ENCODE measurements around the gene HIPK3.

The HIPK3 gene

DNA sequence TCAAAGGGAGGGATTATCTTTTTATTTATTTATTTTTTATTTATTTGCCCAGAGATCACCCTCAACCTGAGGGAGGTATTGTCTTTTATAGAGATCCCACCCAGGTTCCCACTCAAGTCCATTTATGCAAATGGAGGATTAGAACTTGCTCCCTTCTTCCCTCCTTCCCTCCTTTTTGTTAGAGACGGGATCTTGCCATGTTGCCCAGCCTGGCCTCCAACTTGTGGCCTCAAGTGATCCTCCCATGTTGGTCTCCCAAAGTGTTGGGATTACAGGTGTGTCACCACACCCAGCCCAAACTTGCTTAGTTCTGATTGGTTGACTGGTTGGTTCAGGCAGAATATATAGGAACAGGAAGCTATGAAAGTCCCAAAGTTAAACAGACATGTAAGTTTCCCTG lies 51.9 kb downstream of the HIPK3 start:
- DNase-seq = no peak

DNA sequence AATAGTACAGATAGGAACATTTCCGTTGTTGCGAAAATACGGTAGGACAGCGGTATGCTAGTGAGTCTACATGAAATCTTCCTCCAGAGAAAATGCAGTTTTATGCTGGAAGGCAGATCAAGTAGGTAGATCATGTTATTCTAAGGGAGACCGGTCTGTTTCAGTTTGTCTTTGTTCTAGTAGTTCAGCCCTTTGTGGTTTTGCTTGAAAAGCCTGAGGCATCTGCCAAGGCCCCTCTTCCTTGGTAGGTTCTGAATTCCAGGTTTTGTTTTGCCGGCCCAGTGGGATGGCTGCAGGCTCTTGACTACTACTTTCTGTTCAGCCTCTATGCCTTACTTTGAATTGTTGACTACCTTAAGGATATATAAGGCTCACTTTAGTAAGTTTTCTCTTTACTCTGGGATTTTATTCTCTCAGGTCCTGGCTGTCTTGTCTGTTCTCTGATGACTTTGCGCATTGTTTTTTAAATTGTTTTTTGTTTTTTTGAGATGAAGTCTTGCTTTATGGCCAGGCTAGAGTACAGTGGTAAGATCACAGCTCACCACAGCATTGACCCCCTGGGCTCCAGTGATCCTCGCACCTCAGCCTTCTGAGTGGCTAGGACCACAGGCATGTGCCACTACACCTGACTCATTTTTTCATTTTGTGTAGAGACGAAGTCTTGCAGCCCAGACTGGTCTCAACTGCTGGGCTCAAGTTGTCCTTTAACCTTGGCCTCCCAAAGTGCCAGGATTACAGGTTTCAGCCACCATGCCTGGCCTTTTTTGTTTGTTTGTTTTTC lies 53.7 kb downstream of the HIPK3 start:
- no peak for DNase-seq

- no peak for DNase-seq
Observed at GRCh38 chr11:33311680-33312079, 54.5 kb downstream of the HIPK3 start.

- no peak for DNase-seq
Observed at GRCh38 chr11:33315822-33316221, 58.6 kb downstream of the HIPK3 start.

DNA sequence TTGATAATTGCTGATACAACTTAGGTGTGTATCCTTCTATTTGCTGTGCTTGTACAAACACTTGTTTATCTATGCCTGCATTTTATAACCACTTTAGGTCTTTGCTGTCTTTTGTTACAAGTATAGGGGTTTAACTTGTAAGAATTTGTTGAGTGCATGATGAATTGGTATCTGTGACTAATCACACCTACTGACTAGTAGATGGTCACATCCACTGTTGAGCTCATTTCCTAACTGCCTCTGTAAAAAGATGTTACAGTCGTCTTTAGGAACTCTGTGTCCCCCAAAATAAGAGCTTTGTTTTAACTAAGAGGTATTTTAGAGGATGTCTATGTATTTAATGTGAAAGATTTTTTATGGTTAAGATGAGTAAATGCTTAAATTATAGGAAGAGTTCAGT lies 60.5 kb downstream of the HIPK3 start:
- no peak for DNase-seq

DNA sequence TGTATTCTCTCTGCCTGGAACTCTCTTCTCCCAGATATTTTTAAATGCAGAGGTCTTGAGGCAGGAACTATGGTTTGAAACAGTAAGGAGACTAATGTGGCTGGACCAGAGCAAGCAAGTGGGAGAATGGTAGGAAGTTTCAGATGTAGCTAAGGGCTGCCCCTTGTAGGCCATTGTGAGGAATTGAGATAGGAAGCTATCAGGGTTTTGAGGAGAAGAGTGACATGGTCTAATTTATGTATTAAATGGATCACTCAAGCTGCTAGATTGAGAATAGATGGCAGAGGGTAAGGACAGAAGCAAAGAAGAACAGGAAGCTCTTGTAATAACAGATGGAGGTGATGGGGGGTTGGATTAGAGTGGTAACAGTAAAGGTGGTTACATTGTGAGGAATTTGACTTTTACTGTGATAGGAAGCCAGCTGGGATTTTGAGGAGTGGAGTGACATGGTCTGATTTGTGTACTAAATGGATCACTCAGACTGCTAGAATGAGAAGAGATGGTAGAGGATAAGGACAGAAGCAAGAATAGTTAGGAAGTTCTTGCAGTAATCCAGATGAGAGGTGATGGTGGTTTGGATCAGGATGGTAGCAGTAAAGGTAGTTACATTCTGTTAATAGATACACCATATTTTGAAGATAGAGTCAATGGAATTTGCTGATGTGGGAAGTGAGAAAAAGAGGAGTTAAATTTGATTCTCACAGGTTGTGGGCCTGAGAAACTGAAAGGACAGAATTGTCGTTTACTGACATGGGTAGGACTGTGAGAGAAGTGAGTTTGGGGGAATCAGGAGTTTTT lies 63.0 kb downstream of the HIPK3 start:
- no peak for DNase-seq

GRCh38 chr11:33320814-33321330 lies 63.7 kb downstream of the HIPK3 start:
- no peak for DNase-seq

DNA sequence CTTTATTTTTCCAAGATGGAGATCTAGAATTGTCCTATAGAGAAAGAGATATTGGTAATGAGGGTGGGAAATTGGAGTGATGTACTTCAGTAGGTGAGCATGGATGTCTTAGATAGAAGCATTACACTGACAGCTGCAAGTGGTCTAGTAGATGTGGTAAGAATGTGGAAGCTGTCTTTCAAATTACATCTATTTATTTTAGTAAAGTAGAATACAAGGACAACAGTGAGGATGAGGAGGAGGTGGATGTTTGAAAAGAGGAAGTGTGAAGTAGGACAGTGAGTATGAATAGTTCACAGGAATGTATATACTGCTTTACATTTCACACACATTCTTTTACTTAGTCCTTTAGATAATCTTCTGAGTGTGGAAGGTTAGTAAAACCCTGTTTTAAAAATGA lies 64.2 kb downstream of the HIPK3 start:
- no peak for DNase-seq

DNA sequence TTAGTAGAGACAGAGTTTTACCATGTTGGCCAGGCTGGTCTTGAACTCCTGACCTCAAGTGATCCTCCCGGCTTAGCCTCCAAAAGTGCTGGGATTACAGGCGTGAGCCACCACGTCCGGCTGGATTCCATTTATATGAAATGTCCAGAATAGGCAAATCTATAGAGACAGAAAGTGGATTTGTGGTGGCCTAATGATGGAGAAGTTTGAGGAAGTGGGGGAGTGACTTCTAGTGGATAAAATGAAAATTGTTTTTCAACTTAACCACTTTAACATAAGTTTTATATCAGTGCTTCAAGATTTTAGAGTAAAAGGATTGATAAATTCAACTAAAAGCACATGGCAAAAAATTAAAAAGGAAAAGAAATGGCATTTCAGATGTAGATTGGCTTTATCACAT lies 66.2 kb downstream of the HIPK3 start:
- no peak for DNase-seq

GRCh38 chr11:33324302-33324985 lies 67.3 kb downstream of the HIPK3 start:
- DNase-seq = no peak

- no peak for DNase-seq
Observed at GRCh38 chr11:33325451-33325850, 68.3 kb downstream of the HIPK3 start.

DNA sequence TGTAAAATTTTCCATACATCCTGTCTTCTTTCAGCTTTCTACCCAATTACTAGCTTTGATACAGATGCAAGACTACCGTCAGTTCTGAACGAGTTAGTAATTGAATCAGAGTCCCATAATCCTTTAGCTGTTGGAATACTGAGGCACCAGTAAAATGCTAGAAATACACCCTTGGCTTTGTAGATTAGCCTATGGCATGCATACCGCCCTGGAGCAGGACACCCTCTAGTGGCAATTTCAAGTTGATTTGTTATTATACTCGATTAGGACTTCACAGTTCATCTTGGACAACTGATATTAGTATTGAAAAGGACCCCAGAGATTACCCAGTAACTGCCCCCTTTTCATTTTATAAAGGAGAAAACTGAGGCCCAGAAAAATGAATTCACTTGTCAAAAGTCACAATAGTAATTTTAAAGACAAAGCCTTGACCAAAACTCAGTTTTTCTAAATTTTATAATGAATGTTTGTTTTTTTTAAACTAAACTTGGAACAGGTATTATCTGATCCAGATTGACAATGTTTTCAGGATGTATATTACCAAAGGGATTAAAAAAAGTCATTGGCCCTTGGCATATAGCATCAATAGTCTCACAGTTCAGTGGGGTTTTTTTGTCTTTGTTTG lies 72.6 kb downstream of the HIPK3 start:
- peak; percentile 49 for DNase-seq

DNA sequence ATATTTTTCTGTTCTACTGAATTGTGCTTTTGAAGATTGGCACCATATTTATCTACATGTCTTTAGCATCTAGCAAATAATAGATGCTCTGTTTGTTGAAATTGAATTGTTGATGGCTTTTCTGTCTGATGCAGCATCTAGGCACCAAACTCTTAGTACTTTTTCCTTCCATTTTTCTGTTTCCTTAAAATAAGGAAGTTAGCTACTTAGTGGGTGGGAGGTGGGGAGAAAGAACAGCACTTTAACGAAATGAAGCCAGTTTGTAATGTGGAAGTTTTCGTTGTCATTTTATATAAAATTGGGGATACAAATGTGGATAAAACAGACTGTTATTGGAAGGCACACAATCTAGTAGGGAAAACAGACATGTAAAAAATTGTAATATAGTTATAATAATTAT lies 76.6 kb downstream of the HIPK3 start:
- no peak for DNase-seq

- DNase-seq = no peak
Observed at GRCh38 chr11:33334627-33335026, 77.4 kb downstream of the HIPK3 start.

DNA sequence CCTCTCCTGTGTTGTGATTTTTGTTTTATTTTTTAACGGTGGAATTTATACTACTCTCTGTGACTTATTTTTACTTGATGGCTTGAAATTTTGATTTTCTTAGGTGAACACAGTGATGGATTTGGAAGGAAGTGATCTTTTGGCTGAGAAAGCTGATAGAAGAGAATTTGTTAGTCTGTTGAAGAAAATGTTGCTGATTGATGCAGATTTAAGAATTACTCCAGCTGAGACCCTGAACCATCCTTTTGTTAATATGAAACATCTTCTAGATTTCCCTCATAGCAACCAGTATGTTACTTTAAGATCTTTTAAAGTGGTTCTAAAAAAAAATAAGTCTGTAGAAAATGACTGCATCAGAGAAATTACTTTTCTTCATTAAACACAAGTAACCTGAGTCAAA lies 82.1 kb downstream of the HIPK3 start:
- no peak for DNase-seq

DNA sequence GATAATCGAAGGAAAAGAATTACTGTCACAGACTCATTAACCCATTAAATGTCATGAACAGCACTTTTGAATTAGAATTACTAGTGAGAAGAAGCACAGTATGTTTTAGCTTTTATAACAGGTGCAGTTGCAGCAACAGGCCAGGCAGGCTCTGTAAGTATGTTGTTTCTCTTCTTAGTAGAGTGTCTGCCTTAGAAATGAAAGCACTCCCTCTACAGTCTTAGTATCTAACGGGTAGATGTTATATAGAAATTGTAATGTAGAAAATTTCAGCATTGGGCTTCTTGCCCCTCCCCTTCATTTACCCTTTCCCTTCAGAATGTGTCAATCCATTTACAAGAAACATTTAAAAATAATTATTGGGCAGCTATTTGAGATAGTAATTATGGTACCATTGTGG lies 87.4 kb downstream of the HIPK3 start:
- DNase-seq = no peak

DNA sequence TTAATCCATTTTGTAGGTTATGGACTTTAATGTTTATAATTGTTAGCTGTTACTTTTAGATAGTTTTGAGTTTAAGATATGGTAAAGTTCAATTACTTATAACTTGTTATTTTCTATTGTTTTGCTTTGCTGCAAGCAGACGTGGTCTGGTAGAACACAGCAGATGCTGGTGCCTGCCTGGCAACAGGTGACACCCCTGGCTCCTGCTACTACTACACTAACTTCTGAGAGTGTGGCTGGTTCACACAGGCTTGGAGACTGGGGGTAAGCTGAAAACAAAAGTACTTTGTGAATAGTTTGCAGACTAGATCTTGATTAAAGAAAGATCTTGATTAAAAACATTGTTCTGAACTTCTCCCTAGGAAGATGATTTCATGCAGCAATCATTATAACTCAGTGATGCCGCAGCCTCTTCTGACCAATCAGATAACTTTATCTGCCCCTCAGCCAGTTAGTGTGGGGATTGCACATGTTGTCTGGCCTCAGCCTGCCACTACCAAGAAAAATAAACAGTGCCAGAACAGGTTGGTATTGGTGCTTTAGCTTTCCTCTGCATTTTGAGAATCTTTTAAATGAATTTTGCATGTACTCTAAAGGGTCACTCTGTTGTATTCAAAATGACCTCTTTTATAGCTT lies 90.4 kb downstream of the HIPK3 start:
- no peak for DNase-seq

GRCh38 chr11:33350287-33350686 lies 93.1 kb downstream of the HIPK3 start:
- no peak for DNase-seq

GRCh38 chr11:33358150-33358831 lies 101.1 kb downstream of the HIPK3 start:
- DNase-seq = no peak

DNA sequence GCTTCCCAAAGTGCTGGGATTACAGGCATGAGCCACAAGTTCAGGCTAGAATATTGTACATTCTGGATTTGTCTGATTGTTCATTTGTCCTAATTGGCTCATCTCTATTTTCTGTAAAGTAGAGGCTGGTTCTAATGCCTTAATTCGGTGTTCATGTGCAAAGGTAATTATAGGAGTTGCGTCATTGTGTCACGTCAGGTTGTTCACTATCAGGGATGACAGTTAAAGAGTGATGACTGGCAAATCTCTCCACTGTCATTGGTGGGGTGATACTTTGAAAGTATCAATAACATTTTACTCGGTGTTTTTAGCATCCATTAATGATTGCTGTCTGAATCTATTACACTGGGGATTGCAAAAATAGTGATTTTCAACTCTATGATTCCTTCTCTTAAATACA lies 103.5 kb downstream of the HIPK3 start:
- DNase-seq = no peak

DNA sequence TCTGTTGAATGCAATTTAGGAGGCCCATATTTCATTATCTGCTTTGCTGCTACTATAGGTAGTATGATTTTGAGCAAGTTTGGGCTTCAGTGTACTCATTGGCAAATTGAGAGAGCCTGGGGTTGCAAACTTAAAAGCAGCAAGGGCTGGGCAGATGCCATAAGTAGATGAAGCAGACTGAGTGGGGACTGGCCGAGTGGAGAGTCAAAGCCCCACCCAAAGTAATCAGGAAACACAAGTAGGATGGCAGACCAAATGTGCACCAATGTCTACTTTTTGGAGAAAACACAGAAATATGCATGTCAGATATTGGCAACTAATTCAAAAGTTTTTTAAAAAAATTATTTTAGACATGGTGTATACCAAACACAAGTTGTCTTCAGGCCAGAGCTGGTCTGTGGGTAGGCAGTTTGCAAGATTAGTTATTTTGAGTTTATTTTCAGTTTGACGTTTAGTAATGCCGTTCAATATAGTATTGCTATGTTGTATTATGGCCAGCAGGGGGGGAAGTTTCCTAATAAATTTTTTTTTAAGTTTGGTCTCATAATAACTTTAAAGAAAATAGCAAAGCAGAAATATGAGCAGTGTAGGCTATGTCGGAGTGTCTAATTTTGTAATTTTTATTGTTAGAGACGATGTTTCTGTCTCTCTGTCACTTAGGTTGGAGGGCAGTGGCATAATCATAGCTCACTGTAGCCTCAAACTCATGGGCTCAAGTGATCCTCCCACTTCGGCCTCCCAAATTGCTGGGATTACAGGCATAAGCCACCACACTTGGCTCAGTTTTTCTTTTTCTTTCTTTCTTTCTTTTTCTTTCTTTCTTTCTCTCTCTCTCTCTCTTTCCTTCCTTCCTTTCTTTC lies 105.1 kb downstream of the HIPK3 start:
- peak; percentile 65 for DNase-seq

Data from NCI-H748 treated with DMSO at 0.1 percent for 48 hours (cell line).